IPS-18a (cell line): ENCODE measurements around the gene NAP1L5.

Source experiments
- H3K27ac ChIP-seq: one replicate; pipeline ENCODE4 v1.5.1; 2013; ENCODE audit warnings: low read length
- H3K27me3 ChIP-seq: one replicate; pipeline ENCODE4 v1.6.1; 2013; ENCODE audit warnings: mild to moderate bottlenecking, low read length; ENCODE audit not compliant: control insufficient read depth, insufficient read depth
- H3K36me3 ChIP-seq: one replicate; pipeline ENCODE4 v1.6.1; 2013; ENCODE audit warnings: low read depth, low read length; ENCODE audit not compliant: control insufficient read depth
- H3K4me1 ChIP-seq: one replicate; pipeline ENCODE4 v1.6.1; 2013; ENCODE audit warnings: low read depth, low read length; ENCODE audit not compliant: control insufficient read depth
- H3K4me3 ChIP-seq: one replicate; pipeline ENCODE4 v1.5.1; 2013; ENCODE audit warnings: low read length
- H3K9ac ChIP-seq: one replicate; pipeline ENCODE4 v1.6.1; 2013; ENCODE audit warnings: mild to moderate bottlenecking, low read length, moderate library complexity
- H3K9me3 ChIP-seq: one replicate; pipeline ENCODE4 v1.6.1; 2013; ENCODE audit warnings: low read depth, low read length; ENCODE audit not compliant: control insufficient read depth

NAP1L5 gene

DNA sequence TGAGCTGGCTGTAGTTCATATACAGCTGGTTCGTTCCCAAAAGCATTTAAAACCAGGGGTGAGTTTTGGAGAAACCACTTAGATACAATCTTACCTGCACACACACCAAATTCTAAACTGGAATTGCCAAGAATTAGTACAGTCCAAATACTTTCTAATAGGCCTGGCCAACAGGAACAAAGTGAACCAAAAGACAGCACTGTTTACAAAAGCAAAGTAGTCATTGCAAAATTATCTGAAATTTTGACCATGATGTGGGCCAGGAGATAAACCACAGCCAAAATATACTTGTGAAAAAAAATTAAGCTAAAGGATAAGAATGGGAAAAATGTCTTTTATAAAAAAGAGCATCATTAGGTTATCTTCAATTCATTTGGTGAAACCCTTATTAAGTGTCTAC lies 37.9 kb upstream of the NAP1L5 start:
- Histone ChIP-seq H3K9ac (no peak overlapping the region), H3K4me1 (peaks cover 16% of the 10 kb centered on the region), H3K36me3 (peaks cover 4% of the 10 kb centered on the region), H3K27ac (no peak overlapping the region), H3K27me3 (no peaks in the 10 kb centered on the region), H3K4me3 (no peak overlapping the region), H3K9me3 (no peaks in the 10 kb centered on the region)

DNA sequence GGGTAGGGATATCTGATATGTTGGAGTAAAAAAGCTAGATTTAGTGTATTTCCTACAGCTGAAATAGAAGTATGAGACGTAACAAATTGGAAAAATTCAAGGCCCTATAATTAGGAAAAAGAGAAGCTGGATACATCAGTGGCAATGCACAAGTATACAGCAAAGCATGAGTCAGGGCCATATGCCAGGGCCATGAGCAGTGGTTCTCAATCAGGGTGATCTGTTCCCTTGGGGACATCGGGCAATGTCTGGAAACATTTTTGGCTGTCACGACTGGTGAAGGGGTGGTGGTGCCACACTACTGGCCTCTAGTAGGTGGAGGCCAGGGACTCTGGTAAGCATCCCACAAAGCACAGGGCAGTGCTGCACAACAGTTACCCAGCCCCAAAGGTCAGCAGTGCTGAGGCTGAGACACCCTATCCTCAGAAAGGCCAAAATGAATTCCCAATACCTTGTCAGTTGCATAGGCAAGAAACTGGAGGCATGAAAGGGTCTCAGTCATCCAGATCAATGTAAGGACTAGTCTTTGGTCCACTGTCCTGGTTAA lies 36.8 kb upstream of the NAP1L5 start:
- no peak overlapping the region for H3K27ac ChIP-seq
- H3K4me3 ChIP-seq = no peak overlapping the region
- no peaks in the 10 kb centered on the region for H3K9me3 ChIP-seq
- no peaks in the 10 kb centered on the region for H3K27me3 ChIP-seq
- no peak overlapping the region for H3K9ac ChIP-seq
- H3K4me1 ChIP-seq = peaks cover 16% of the 10 kb centered on the region
- H3K36me3 ChIP-seq = peaks cover 7% of the 10 kb centered on the region

DNA sequence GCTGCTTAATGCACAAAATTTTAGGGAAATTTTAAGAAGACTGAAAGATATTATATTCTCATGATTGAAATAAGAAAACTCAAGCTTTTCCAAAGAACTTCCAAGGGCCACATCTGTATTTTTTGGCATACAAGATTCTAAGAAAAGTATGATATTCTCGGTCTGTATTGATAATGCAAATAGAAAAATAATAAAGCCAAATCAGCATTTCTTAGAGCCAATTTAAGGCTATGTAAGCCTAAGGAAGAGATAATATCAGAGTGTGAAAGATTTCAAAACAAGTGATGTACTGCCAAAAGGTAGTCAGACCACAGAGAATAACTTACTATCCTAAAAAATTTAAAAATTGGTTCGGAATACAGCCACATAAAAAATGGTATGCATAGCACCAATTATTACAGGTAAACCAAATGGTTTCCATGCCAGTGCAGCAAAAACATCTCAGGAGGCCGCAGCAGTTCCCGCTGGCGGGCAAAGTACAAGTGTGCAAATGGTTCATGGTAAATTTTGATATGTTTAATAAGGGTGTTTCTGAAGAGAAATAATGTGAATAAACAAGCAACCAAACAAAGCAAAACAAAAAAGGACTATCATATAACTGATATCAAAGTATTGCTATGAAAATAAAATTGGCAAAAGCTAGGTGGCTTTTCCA lies 35.2 kb upstream of the NAP1L5 start:
- H3K27ac ChIP-seq = no peak overlapping the region
- peaks cover 5% of the 10 kb centered on the region for H3K4me1 ChIP-seq
- no peaks in the 10 kb centered on the region for H3K27me3 ChIP-seq
- no peak overlapping the region for H3K4me3 ChIP-seq
- H3K36me3 ChIP-seq = peaks cover 18% of the 10 kb centered on the region
- H3K9me3 ChIP-seq = no peaks in the 10 kb centered on the region
- H3K9ac ChIP-seq = no peak overlapping the region

DNA sequence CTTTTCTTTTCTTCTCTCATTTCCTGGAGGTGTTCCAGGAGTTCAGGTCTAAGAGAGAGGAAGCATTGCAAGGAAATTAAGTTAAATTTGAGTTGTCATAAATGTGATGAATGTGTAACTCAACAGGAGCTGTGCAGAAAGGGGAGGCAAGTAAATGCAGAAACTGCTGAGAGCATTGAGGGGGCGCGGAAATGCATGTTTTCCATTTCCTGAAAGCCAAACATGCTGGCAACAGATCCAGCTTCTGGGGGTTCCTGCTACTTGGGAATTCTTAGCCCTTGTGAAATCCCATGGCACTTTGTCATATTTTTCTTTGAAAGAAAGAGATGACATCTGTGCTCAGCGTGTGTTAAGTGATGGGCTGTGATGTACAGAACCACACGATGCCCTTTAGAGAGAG lies 33.8 kb upstream of the NAP1L5 start:
- Histone ChIP-seq H3K4me3 (no peak overlapping the region), H3K27ac (no peak overlapping the region), H3K27me3 (no peaks in the 10 kb centered on the region), H3K4me1 (no peaks in the 10 kb centered on the region), H3K36me3 (peaks cover 30% of the 10 kb centered on the region), H3K9ac (no peak overlapping the region), H3K9me3 (no peaks in the 10 kb centered on the region)

DNA sequence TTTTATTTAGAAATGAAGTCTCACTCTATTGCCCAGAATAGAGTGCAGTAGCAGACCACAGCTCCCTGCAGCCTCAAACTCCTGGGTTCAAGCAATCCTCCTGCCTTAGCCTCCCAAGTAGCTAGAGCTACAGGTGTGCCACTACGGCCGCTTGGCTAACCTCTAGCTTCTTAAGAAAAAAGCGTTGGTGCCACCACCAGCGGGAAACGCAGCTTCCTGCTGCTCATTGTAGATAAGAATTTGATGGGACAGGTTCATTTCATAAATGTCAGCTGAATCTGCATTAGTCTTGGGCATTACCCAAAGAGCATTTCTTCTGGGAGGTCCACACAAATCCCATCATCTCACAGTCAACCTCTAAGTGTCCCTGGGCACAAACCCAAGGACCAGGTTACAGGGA lies 33.2 kb upstream of the NAP1L5 start:
- no peak overlapping the region for H3K27ac ChIP-seq
- no peak overlapping the region for H3K4me3 ChIP-seq
- H3K4me1 ChIP-seq = peaks cover under 1% of the 10 kb centered on the region
- H3K9ac ChIP-seq = no peak overlapping the region
- peaks cover 30% of the 10 kb centered on the region for H3K36me3 ChIP-seq
- H3K27me3 ChIP-seq = no peaks in the 10 kb centered on the region
- H3K9me3 ChIP-seq = no peaks in the 10 kb centered on the region

DNA sequence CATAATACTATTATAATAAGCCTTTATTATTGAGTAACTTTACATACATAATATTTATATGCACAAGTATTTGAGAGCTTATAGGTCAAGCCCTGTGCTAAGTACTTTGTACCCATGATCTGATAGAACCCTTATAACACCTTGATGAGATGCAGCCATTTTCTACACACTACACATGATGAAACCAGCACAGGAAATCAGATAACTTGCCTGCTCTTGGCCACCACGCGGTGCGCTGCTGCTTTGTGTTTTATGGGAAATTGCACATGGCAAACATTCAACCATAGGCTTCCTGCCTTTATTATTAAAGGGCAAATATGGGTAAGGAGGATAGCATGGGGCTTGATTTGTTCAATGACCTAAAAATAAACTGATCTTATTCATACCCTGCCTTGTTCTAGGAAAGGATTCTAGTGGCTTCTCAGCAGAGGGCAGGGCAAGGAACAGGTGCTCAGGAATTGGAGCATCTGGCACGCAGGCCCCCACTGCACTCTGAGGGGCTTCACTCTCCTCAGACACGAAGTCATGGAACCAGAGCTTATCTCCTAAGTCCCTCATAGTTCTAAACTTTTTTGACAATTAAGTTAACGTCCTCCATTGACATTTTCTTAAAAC lies 31.6 kb upstream of the NAP1L5 start:
- Histone ChIP-seq H3K4me3 (no peak overlapping the region), H3K9me3 (no peaks in the 10 kb centered on the region), H3K9ac (no peak overlapping the region), H3K4me1 (peaks cover 11% of the 10 kb centered on the region), H3K27me3 (no peaks in the 10 kb centered on the region), H3K36me3 (peaks cover 30% of the 10 kb centered on the region), H3K27ac (no peak overlapping the region)

DNA sequence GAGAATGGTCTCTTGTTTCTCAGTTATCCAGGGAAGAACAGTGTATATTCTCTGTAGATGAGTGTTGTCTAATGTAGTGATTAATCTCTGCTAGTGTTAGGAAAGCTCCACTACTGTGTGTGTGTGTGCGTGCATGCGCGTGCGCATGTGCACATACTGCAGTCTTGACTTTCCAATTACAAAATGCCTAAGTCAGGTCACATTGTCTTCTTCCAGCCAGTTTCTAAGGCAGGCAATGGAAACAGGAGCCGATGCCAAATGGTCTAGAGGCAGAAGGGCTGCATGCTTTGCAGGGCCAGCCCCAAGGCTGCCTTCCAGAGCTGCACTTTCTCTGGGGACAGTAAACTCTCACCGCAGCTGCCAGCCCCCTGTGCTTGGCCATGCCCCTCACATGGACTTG lies 30.5 kb upstream of the NAP1L5 start:
- H3K36me3 ChIP-seq = peaks cover 30% of the 10 kb centered on the region
- no peak overlapping the region for H3K27ac ChIP-seq
- no peak overlapping the region for H3K9ac ChIP-seq
- H3K4me1 ChIP-seq = peaks cover 11% of the 10 kb centered on the region
- no peaks in the 10 kb centered on the region for H3K9me3 ChIP-seq
- no peak overlapping the region for H3K4me3 ChIP-seq
- H3K27me3 ChIP-seq = no peaks in the 10 kb centered on the region

DNA sequence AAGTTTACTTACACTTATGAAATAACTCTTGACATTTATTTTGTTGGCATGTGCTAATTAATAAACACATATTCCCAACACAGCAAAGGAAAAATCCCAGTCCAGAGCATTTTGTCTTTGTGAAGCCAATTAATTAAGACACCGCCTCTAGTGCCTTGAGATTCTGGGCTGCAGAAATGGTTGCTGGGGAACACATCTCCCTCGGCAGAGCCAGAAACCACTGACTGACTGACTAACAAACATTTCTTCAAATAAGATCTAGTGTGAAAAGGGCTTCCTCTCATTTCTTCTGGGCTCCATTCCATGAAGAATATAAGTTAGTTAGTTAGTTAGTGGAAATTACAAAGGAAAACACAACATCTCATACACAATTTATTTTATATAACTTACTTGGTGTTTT lies 28.4 kb upstream of the NAP1L5 start:
- no peaks in the 10 kb centered on the region for H3K9me3 ChIP-seq
- H3K27me3 ChIP-seq = no peaks in the 10 kb centered on the region
- peaks cover 11% of the 10 kb centered on the region for H3K4me1 ChIP-seq
- H3K27ac ChIP-seq = no peak overlapping the region
- no peak overlapping the region for H3K4me3 ChIP-seq
- peaks cover 30% of the 10 kb centered on the region for H3K36me3 ChIP-seq
- H3K9ac ChIP-seq = no peak overlapping the region

DNA sequence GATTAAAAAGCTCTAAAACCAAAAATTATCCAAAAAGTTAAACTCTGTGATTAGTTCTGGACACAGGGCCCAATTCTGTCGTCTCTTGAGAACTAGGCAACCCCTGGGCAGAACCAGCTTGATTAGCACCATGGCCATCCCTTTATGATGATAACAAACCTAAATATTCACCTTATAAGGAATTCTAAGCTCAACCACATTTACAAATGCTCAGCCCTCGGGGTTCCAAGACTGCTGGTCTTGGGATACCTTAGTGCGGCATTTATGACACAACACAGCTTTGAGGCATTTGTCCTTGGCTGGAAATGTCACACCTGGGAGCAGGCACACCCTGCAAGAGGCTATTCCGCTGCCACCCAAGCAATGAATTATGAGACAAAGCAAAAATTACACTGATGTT lies 27.5 kb upstream of the NAP1L5 start:
- H3K4me3 ChIP-seq = no peak overlapping the region
- no peaks in the 10 kb centered on the region for H3K27me3 ChIP-seq
- no peak overlapping the region for H3K9ac ChIP-seq
- peaks cover 24% of the 10 kb centered on the region for H3K36me3 ChIP-seq
- no peaks in the 10 kb centered on the region for H3K9me3 ChIP-seq
- H3K4me1 ChIP-seq = peaks cover 11% of the 10 kb centered on the region
- peak overlapping the region; percentile 62 for H3K27ac ChIP-seq

DNA sequence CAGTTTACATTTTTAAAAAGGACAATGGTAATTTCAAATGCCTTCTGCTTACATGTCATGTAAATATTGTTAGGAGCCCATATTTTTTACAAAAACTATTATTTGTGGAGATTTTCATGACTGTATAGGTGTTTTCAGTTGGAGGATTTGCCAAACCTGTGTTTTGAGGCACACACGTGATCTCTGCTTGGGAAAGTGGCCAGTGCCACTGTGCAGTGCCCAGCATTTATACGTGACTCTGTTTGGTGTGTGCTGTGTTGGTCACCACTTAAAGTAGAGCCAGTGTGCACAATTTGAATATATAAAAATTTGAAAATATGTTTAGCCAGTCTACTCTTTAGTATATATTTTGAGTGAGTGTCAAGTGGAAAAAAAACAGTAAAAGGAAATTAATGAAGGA lies 26.8 kb upstream of the NAP1L5 start:
- Histone ChIP-seq H3K4me3 (no peak overlapping the region), H3K9ac (no peak overlapping the region), H3K36me3 (peaks cover 23% of the 10 kb centered on the region), H3K9me3 (no peaks in the 10 kb centered on the region), H3K27me3 (no peaks in the 10 kb centered on the region), H3K27ac (no peak overlapping the region), H3K4me1 (peaks cover 11% of the 10 kb centered on the region)

DNA sequence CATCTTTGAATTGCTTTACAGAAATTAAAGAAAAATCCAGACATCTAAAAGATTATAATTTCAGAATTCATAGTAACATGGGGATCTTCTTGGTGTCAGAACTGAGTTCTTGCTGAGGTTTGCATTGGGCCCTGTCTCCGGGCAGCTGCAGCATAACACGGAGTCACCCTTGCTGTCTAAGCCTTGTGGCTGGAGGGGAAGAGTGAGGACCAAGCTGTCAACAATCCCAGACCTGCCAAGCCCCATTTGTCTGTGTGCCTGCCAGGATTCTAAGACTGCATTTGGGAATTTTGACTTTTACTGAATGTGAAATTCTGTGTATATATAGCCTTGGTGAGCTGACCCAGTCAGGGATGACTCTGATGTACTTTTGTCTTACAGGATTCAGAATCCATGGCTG lies 25.2 kb upstream of the NAP1L5 start:
- Histone ChIP-seq H3K9me3 (peaks cover 2% of the 10 kb centered on the region), H3K36me3 (peaks cover 12% of the 10 kb centered on the region), H3K4me3 (no peak overlapping the region), H3K9ac (no peak overlapping the region), H3K27me3 (no peaks in the 10 kb centered on the region), H3K27ac (no peak overlapping the region), H3K4me1 (peaks cover 11% of the 10 kb centered on the region)

DNA sequence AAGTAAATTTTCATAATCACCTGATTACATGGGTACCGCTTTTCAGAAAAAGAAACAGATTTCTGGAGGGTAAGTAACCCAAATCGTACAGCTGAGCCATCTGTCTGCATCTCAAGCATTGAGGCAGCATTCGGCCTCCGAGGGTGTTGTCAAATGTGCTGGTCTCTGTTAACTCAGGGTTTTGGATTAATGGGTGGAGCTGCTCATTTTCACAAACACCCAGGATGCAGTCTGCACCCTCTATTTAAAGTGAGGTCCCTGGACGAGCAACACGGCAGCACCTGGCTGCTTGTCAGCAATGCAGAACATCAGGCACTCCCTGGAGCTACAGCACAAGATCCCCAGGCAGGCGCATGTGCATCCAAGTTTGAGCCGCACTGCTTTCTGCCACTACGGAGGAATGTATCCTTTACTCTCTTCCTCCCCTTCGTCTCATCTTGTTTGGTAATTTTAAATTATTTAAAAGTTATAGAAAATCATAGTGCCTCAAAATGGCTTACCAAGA lies 24.7 kb upstream of the NAP1L5 start:
- Histone ChIP-seq H3K9ac (no peak overlapping the region), H3K27me3 (no peaks in the 10 kb centered on the region), H3K4me1 (peaks cover 11% of the 10 kb centered on the region), H3K36me3 (peaks cover 7% of the 10 kb centered on the region), H3K27ac (no peak overlapping the region), H3K9me3 (peaks cover 6% of the 10 kb centered on the region), H3K4me3 (no peak overlapping the region)
